ENCODE results near the gene PRPF39. TPM values are rescaled to one million over a fixed set of nuclear protein-coding genes. Genes with fewer than 3 reads are reported as not detected.
"Not testable (repeated sequence)": the region's sequence is repeated elsewhere in the genome, so short reads cannot be mapped to it uniquely, and the experiment has no call there.

Gene PRPF39
- total RNA-seq, 1 experiment from 2014 or later: 59.8 TPM

DNA sequence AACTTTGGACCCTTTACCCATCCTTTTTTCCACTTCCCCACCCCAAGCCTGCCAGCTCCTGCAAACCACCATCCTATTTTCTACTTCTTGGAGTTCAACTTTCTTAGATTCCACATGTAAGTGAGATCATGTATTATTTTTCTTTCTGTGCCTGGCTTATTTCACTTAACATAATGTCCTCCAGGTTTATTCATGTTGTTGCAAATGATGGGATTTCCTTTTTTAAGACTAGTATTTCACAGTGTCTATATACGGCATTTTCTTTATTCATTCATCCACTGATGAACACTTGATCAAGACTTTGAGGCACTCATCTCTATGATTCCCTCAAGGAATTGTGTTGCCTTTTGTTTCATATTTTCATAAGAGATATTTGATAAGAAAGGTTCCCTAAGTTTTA lies 5.6 kb upstream of the PRPF39 start:
- no peak overlapping the region for H3K56ac ChIP-seq (ENCODE audit: insufficient read length, low read depth, low read length)
- H3K4me3 Mint-ChIP-seq: no peak overlapping the region
- H3K4me2 ChIP-seq (ENCODE audit: insufficient read depth, insufficient read length, low read length): no peak overlapping the region
- H3K79me2 ChIP-seq (ENCODE audit: insufficient read depth, low read length): no peaks in the 10 kb centered on the region
- H2BK120ac ChIP-seq (ENCODE audit: low read depth, low read length, poor library complexity, severe bottlenecking): no peak overlapping the region
- no peaks in the 10 kb centered on the region for H3K27me3 ChIP-seq (ENCODE audit: insufficient read depth, low read length)
- H2BK5ac ChIP-seq (ENCODE audit: insufficient read length, low read length): no peak overlapping the region
- no peak overlapping the region for H4K5ac ChIP-seq (ENCODE audit: insufficient read length, low read depth, low read length)
- H3K9me3 ChIP-seq (ENCODE audit: control insufficient read depth, low read depth, low read length): no peaks in the 10 kb centered on the region
- no peaks in the 10 kb centered on the region; the same call in 1 of the 2 replicates for H3K27me3 Mint-ChIP-seq (ENCODE audit: low read depth)
- H3T11ph ChIP-seq (ENCODE audit: low read length): no peak overlapping the region
- H4K8ac ChIP-seq (replicated peaks; ENCODE audit: insufficient read length, low read depth, low read length): no peak overlapping the region
- H3K27ac ChIP-seq (ENCODE audit: insufficient read length, low read depth, low read length): no peak overlapping the region
- no peak overlapping the region for H4K91ac ChIP-seq (ENCODE audit: insufficient read length, low read depth, low read length)
- no peak overlapping the region for H3K27ac Mint-ChIP-seq
- DNase-seq: no peak
- no peaks in the 10 kb centered on the region for H3K23me2 ChIP-seq (ENCODE audit: insufficient read length, low read depth, low read length, poor library complexity, severe bottlenecking)
- no peak overlapping the region for H2BK12ac ChIP-seq (ENCODE audit: insufficient read length, low read depth, low read length)
- no peak overlapping the region for H3K14ac ChIP-seq (ENCODE audit: insufficient read depth, low read length)
- no peak overlapping the region for H2BK20ac ChIP-seq (ENCODE audit: low read depth, low read length, poor library complexity, severe bottlenecking)
- no peaks in the 10 kb centered on the region; a peak in 1 of 5 replicates for H3K9me3 Mint-ChIP-seq
- no peaks in the 10 kb centered on the region for H3K79me1 ChIP-seq (ENCODE audit: insufficient read depth, low read depth, low read length, poor library complexity, severe bottlenecking)
- no peaks in the 10 kb centered on the region for H3K4me1 ChIP-seq (ENCODE audit: insufficient read depth, low read length)
- no peak overlapping the region for H2BK15ac ChIP-seq (ENCODE audit: low read depth, low read length)
- no peak overlapping the region for H3K18ac ChIP-seq (ENCODE audit: insufficient read length, low read depth, low read length)
- H3K9ac ChIP-seq (ENCODE audit: extremely low read depth, insufficient read length, low read length): no peak overlapping the region
- TF ChIP-seq CTCF (conservative IDR thresholded peaks at IDR 0.05): no peak
- H4K20me1 ChIP-seq (ENCODE audit: control insufficient read depth, insufficient read depth, insufficient read length): no peaks in the 10 kb centered on the region
- H2AK5ac ChIP-seq (ENCODE audit: insufficient read length, low read length): no peak overlapping the region
- H3K4ac ChIP-seq (ENCODE audit: low read depth, low read length): no peak overlapping the region
- no CpG with 5 or more reads among the region's 1 CpG for WGBS (ENCODE audit: extremely low coverage, insufficient read length, low lambda C conversion rate)
- H3K36me3 Mint-ChIP-seq (ENCODE audit: insufficient read depth in 1 of 3, low read depth in 3 of 3): peaks cover 0 to 4% (median 3%) of the 10 kb centered on the region in 3 experiments; a peak in 4 of 7 replicates
- peaks cover 12% of the 10 kb centered on the region in 2 experiments for H3K4me1 Mint-ChIP-seq
- no peak overlapping the region for H2AFZ ChIP-seq (ENCODE audit: low read length)
- no peak overlapping the region for H3K23ac ChIP-seq (ENCODE audit: insufficient read length, low read depth, low read length)

GRCh38 chr14:45080416-45080968 lies 3.4 kb upstream of the PRPF39 start:
- not testable (repeated sequence) for H2BK20ac ChIP-seq (ENCODE audit: low read depth, low read length, poor library complexity, severe bottlenecking); H3K36me3 Mint-ChIP-seq (ENCODE audit: insufficient read depth in 1 of 3, low read depth in 3 of 3); H3K27me3 Mint-ChIP-seq (ENCODE audit: low read depth); H4K5ac ChIP-seq (ENCODE audit: insufficient read length, low read depth, low read length); H3K4me1 ChIP-seq (ENCODE audit: insufficient read depth, low read length); H3K4ac ChIP-seq (ENCODE audit: low read depth, low read length); H4K8ac ChIP-seq (replicated peaks; ENCODE audit: insufficient read length, low read depth, low read length); H3K9ac ChIP-seq (ENCODE audit: extremely low read depth, insufficient read length, low read length); H3K4me3 Mint-ChIP-seq; H2AK5ac ChIP-seq (ENCODE audit: insufficient read length, low read length); H3K23ac ChIP-seq (ENCODE audit: insufficient read length, low read depth, low read length); H4K20me1 ChIP-seq (ENCODE audit: control insufficient read depth, insufficient read depth, insufficient read length); H3K23me2 ChIP-seq (ENCODE audit: insufficient read length, low read depth, low read length, poor library complexity, severe bottlenecking); H3K9me3 ChIP-seq (ENCODE audit: control insufficient read depth, low read depth, low read length); H3K4me2 ChIP-seq (ENCODE audit: insufficient read depth, insufficient read length, low read length); H4K91ac ChIP-seq (ENCODE audit: insufficient read length, low read depth, low read length); H3K56ac ChIP-seq (ENCODE audit: insufficient read length, low read depth, low read length); H2BK12ac ChIP-seq (ENCODE audit: insufficient read length, low read depth, low read length); H3K79me1 ChIP-seq (ENCODE audit: insufficient read depth, low read depth, low read length, poor library complexity, severe bottlenecking); H3K14ac ChIP-seq (ENCODE audit: insufficient read depth, low read length); H2AFZ ChIP-seq (ENCODE audit: low read length); H3K27ac Mint-ChIP-seq; H2BK5ac ChIP-seq (ENCODE audit: insufficient read length, low read length); H3K27ac ChIP-seq (ENCODE audit: insufficient read length, low read depth, low read length); H3K27me3 ChIP-seq (ENCODE audit: insufficient read depth, low read length); H2BK15ac ChIP-seq (ENCODE audit: low read depth, low read length); H3K9me3 Mint-ChIP-seq; H3K79me2 ChIP-seq (ENCODE audit: insufficient read depth, low read length); H3T11ph ChIP-seq (ENCODE audit: low read length); H2BK120ac ChIP-seq (ENCODE audit: low read depth, low read length, poor library complexity, severe bottlenecking); H3K18ac ChIP-seq (ENCODE audit: insufficient read length, low read depth, low read length)
- peak; percentile 35 for DNase-seq
- peaks cover 21 to 23% of the 10 kb centered on the region in 2 experiments for H3K4me1 Mint-ChIP-seq
- WGBS (ENCODE audit: extremely low coverage, insufficient read length, low lambda C conversion rate): no CpG with 5 or more reads among the region's 40 CpGs

Data from H9 (cell line).